Hippocampal formation (tissue), 2 donors: Measurements from ENCODE around the gene ABHD12.

Experiments
- DNase-seq, 2 donors: peaks; one replicate each; lab custom pipeline; 2025; lab: John Stamatoyannopoulos, UW

The ABHD12 gene

DNA sequence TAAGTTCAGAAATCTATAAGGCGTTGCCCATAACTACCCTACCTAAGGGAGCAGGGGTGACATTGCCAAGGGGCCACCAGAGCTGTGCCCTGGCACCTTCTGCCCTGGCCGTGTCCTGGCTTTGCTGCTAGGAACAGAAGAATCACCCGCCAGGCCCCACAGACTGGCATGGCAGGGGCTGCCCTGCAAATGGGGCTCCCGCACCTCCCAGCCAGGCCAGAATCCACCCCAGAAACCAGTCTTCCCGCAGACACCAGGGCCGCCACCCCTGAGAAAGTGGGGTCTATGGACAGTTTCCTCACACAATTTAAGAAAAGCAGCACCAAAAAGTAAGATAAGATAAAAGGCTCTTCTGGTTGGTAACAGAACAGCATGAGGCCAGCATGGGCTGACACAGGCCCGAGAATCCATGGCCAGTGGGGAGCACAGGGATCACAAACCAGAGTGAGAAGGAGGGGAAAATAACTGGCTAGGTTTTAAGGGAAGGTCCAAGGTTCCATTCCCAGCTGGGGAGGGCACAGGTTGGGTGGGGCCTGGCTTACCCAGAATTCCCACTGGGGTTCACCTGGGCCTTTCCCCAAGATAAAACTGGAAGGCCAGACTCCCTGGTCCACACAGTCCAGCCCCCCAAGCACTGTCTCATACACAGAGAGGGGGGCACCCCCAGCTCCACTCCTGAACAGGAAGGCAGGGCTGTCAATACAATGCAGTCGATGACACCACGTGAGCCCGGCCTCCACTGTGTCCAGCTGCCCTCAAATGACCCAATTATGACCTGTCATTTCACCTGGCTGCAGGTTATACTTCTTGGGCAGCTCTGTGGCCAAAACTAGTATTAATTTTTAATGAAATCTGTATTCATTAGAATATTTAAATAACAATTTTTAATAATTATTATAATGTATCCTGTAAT, 83.4 kb downstream of the ABHD12 start:
- no peak for DNase-seq

DNA sequence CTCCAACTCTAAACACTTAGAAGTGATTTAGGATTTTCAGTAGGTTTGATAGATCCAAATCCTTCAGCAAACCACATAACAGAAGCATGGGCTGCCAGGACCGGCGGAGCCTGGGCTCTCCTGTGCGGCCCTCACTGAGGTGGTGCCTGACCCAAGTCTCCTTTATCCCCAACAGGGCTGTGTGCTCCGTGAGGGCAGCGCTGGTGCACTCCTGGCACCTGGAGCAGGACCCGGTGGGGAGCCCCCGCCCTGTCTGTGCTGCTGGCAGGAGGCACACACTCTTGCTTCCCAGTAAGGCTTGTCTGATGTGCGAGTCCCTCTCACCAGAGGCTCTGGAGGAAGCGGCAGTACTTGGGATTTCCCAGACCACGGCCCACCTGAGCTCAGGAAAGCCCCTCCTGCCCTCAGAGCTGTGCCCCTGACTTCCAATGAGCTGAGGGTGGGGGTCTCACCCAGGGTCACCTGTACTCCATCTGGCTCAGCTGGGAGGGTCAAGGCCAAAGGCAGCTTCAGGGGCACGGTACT, 86.5 kb downstream of the ABHD12 start:
- no peak for DNase-seq

- no peak for DNase-seq
These were observed 87.2 kb downstream of the ABHD12 start for GRCh38 chr20:25303292-25304024.

- no peak for DNase-seq
These were observed 88.0 kb downstream of the ABHD12 start for GRCh38 chr20:25302596-25302995.

GRCh38 chr20:25301357-25301920, 89.2 kb downstream of the ABHD12 start:
- no peak for DNase-seq

GRCh38 chr20:25300496-25301170, 90.0 kb downstream of the ABHD12 start:
- no peak for DNase-seq

DNA sequence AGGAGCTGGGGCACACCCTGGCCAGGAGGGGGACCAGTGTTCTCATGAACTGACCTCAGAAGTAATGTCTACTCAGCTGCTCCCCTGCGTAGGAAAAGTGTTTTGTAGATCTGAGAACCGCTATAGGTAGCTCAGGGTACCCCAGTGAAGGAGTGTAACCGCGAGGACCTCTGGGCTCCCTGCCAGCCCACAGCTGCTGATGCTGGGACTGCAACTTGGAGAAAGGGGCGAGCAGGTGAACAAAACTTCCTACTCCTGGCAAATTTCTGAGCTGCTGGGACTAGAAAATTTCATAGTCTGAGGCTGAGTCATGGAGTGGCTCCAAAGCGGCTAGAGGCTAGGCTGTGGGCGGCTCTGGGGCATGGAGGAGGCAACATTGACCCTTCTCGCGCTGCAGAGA, 90.8 kb downstream of the ABHD12 start:
- DNase-seq: no peak

DNA sequence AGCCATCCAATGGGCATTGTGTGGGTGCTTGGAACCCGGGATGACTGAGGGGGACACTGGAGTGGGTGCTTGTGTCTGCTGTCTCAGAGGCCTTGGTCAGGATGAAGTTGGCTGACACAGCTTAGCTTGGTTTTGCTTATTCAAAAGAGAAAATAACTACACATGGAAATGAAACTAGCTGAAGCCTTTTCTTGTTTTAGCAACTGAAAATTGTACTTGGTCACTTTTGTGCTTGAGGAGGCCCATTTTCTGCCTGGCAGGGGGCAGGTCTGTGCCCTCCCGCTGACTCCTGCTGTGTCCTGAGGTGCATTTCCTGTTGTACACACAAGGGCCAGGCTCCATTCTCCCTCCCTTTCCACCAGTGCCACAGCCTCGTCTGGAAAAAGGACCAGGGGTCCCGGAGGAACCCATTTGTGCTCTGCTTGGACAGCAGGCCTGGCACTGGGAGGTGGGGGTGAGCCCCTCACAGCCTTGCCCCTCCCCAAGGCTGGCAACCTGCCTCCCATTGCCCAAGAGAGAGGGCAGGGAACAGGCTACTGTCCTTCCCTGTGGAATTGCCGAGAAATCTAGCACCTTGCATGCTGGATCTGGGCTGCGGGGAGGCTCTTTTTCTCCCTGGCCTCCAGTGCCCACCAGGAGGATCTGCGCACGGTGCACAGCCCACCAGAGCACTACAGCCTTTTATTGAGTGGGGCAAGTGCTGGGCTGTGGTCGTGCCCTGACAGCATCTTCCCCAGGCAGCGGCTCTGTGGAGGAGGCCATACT, 93.3 kb downstream of the ABHD12 start:
- DNase-seq: no peak

DNA sequence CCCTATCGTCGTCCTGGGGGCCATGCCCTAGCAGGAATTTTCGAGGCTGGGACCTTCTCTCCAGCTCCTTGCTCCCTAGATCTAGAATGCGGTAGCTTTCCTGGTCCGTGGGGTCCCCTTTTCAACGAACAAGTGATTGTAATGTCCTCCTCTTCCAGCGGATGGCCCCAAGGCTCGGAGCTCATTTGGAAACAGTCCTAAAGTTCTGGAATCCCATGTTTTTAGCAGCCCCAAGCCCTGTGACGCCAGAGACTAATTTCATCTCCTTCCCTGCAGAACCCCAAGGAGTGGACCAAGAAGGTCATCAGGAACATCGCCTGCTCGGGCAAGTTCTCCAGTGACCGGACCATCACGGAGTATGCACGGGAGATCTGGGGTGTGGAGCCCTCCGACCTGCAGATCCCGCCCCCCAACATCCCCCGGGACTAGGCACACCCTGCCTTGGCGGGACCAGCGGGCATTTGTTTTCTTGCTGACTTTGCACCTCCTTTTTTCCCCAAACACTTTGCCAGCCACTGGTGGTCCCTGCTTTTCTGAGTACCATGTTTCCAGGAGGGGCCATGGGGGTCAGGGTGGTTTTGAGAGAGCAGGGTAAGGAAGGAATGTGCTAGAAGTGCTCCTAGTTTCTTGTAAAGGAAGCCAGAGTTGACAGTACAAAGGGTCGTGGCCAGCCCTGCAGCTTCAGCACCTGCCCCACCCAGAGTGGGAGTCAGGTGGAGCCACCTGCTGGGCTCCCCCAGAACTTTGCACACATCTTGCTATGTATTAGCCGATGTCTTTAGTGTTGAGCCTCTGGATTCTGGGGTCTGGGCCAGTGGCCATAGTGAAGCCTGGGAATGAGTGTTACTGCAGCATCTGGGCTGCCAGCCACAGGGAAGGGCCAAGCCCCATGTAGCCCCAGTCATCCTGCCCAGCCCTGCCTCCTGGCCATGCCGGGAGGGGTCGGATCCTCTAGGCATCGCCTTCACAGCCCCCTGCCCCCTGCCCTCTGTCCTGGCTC, 94.2 kb downstream of the ABHD12 start:
- DNase-seq: peak in 1 of 2 donors; percentile 43

GRCh38 chr20:25295386-25296093, 95.1 kb downstream of the ABHD12 start:
- no peak for DNase-seq

DNA sequence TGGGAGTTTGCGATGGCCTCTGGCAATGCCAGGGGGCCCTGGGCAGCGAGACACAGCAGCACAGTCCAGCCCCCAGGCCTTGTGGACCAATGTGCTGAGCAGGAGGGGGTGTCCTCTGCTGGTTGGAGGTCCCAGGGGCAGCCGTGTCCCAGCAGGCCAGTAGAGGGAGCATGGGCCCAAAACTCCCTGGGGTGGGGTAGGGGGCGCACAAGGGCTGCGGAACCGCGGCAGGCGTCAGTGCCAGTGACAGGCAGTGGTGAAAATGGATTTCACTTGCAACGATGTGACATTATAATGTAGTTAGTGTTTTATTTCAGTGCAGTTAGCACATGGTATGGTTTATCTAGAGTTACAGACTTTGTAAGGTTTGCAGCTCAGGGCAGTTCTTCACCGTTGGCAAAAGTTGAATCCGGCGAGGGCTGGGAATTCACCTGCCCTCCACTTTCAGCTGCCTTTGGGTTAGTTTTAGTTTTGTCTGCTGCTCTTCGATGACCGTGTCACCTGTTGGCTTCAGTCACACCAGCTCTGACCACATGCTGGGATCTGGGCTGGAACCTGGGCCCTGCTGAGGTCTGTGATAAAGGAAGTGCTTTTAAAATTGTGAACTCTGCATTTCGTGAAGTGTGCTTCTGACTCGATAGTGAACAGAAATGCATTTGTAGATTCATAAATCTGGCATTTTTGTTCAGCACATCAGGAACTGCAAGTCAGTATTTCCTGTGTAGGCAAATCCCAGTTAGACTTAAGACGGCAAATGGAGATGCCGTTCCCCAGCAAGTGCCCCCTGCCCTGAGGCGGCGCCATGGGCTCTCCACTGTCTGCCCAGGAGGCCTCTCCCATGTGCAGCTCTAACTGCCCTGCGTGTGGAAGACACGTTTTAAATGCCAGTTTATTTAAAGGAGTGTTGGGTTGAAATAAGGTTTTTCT, 95.9 kb downstream of the ABHD12 start:
- peak; percentile 50 to 70 for DNase-seq

- no peak for DNase-seq
These were observed 96.7 kb downstream of the ABHD12 start for GRCh38 chr20:25293910-25294458.

DNA sequence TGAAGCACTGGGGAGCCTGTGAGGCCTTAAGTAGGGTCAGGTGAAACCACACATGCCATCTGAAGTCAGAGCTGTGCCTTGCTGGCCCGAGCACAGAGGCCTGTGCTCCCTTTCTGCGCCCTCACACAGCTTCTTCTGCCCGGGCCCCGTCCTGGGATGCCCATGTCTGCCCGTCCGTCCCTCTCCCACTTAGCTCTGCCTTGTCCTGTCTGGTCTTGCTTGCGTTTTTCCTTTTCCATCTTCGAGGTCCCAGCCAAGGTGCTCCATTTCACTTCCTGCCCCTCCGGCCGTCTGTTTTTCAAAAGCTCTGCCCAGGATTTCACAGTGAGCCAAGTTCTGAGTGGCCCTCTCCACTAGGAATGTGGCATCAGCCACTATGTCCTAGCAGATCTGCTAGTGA, 97.1 kb downstream of the ABHD12 start:
- no peak for DNase-seq

DNA sequence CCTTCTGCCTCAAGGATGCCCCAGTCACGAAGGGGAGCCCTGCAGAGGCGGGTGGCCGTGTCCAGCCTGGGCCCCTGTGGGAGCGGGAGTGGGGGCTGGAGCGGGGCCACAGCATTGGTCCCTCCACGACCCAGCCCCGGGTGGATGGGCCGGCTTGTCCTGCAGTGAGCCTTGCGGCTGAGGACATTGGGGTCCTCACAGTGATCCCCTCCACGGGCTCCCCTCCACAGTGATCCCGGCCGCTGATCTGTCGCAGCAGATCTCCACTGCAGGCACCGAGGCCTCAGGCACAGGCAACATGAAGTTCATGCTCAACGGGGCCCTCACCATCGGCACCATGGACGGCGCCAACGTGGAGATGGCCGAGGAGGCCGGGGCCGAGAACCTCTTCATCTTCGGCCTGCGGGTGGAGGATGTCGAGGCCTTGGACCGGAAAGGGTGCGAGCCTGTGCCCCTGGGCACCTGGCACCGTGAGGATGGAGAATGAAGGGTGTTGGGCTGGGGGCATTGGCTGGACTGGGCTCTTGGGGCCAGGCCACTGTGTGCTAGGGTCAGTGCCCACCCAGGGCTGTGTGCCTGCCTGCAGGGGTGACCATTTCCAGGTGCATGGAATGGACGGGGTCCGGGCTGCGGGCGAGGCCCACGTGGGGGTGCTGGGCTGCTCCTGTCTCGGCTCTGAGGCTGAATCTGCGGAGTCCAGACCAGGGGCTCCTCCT, 98.3 kb downstream of the ABHD12 start:
- no peak for DNase-seq

DNA sequence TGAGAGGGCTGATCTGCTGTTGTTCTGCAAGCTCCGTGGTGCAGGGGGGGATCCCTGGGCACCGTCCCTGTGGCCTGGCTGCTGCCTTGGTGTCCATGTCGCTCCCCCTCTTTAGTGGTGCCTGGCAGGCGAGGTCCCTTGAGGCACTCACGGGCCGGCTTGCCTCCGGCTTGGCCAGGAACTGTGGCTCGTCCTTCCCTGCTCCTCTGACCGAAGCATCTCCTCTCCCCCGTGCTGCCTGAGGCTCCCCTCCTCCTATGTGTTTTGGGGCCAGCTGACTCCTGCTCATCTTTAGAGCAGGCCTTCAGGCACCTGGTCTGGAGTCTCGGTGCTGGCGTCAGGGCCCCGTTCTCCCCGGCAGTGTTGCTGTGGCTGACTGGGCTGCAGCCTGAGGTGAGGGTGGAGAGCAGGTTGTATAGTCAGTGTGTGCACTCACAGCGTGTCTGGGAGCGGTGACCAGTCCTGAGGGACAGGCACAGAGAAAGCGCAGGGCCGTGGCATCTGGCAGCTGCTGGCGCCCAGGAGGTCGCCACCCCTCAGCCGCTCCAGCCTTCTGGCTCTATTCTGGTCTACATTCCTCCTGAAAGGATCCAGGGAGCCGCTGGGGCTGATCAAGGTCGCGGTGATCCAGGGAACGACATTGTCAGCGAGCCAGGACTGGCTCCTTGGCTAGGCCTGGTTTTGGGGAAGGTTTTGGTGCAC, 99.1 kb downstream of the ABHD12 start:
- no peak for DNase-seq

DNA sequence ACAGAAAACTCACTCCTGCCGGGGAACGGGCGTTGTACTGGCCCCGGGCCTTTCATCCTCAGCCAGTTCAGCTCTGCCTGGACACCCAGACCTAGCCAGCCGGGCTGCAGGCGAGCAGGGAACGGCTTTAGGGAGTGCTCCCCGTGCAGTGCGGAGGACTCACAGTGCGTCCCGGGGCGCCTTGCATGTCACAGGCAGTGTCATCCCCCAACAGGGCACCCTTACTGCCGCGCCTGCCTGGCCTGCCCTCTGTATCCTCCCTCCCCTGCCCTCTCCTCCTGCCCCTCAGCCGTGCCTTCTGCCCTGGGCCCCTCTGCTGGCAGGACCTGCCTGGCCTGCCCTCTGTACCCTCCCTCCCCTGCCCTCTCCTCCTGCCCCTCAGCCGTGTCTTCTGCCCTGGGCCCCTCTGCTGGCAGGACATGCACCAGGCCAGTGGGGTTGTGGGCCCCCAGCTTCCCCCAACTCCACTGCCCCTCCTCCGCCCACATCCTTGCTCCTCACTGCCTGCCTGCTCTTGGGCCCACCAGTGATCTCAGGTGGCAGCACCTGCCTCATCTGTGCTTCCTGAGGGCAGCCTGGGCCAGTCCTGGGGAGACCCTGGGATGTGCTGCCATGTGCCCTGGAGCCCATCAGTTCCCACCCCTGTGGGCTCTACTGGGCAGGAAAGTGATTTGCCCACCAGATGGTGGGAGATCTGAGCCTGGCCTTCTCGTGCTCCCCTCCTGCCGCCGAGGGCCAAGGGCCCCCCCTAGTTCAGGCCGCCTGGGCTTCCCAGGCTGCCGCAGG, 99.8 kb downstream of the ABHD12 start:
- DNase-seq: no peak
